ENCODE data around the gene TRAF3. TPM values are rescaled to one million over a fixed set of nuclear protein-coding genes. Genes with fewer than 3 reads are reported as not detected.
A peak's percentile ranks its signal among the peaks of the same experiment; 100 is the strongest.

TRAF3 gene
- total RNA-seq, 1 experiment from 2014 or later: 11.2 TPM

- DNase-seq (ENCODE audit: low spot score) (no peak), ATAC-seq (peak; percentile 25)
- Mint-ChIP-seq H3K4me3 (no peak overlapping the region), H3K4me1 (peaks cover 36% of the 10 kb centered on the region), H3K9me3 (no peaks in the 10 kb centered on the region), H3K36me3 (no peaks in the 10 kb centered on the region), H3K27ac (peak overlapping the region; percentile 82), H3K27me3 (ENCODE audit: low read depth) (no peaks in the 10 kb centered on the region)
- POLR2A ChIA-PET: interaction anchor here (1.1 kb wide), 1 partner anchor 514 kb away, joined by 3 read pairs; the partner anchor contains the start of gene EIF5
- CTCF ChIA-PET: interaction anchor here (1.2 kb wide), 1 partner anchor 59 kb away, joined by 3 read pairs; no protein-coding TSS in a partner anchor
- TF ChIP-seq RELA (CRISPR knock-in tag; IDR thresholded peaks at IDR 0.05; ENCODE audit: borderline replicate concordance) (no peak), ZNF425 (CRISPR knock-in tag; conservative IDR thresholded peaks at IDR 0.05) (no peak), E2F4 (CRISPR knock-in tag; IDR thresholded peaks at IDR 0.05; ENCODE audit: borderline replicate concordance, low read depth) (no peak), ZNF532 (CRISPR knock-in tag; IDR thresholded peaks at IDR 0.05; ENCODE audit: borderline replicate concordance) (no peak), ZNF121 (CRISPR knock-in tag; IDR thresholded peaks at IDR 0.05) (peak; percentile 97), JAZF1 (CRISPR knock-in tag; IDR thresholded peaks at IDR 0.05) (no peak), HMGXB4 (CRISPR knock-in tag; IDR thresholded peaks at IDR 0.05) (no peak), ESRRA (CRISPR knock-in tag; IDR thresholded peaks at IDR 0.05; ENCODE audit: borderline replicate concordance) (no peak), MLX (CRISPR knock-in tag; IDR thresholded peaks at IDR 0.05) (no peak), PRDM15 (CRISPR knock-in tag; IDR thresholded peaks at IDR 0.05) (peak; percentile 33; the same call in 1 of the 2 replicates)
These were observed 42.6 kb downstream of the TRAF3 start for GRCh38 chr14:102819747-102820330.

Measured in WTC11 (cell line).